ENCODE results near the gene PADI1. TPM values are rescaled to one million over a fixed set of nuclear protein-coding genes. Genes with fewer than 3 reads are reported as not detected.

PADI1 gene
- total RNA-seq, 6 experiments from 2014 or later, result 0.44 to 1.4 (median 0.92) TPM; not detected in 2

GRCh38 chr1:17163789-17164666 is 40.9 kb upstream of the PADI1 start:
- ATAC-seq (no peak), DNase-seq (no peak)
- Histone ChIP-seq H3K9me3 (no peaks in the 10 kb centered on the region), H3K27ac (no peak overlapping the region), H3K27me3 (no peaks in the 10 kb centered on the region), H3K36me3 (no peaks in the 10 kb centered on the region), H3K4me1 (no peaks in the 10 kb centered on the region), H3K4me3 (no peak overlapping the region)
- TF ChIP-seq POLR2A (IDR thresholded peaks at IDR 0.05), result no peak
- TF ChIP-seq CTCF (IDR thresholded peaks at IDR 0.05), result no peak
- 64% methylated on average over 8 of the region's 16 CpGs for WGBS (ENCODE audit: insufficient coverage, low coverage, low lambda C conversion rate, missing lambda C conversion rate)
- intact Hi-C loops (cut with DNase I), result no loop called here

GRCh38 chr1:17165823-17166222 is 39.1 kb upstream of the PADI1 start:
- Histone ChIP-seq H3K27ac (no peak overlapping the region), H3K4me1 (no peaks in the 10 kb centered on the region), H3K36me3 (no peaks in the 10 kb centered on the region), H3K27me3 (no peaks in the 10 kb centered on the region), H3K9me3 (no peaks in the 10 kb centered on the region), H3K4me3 (no peak overlapping the region)
- ATAC-seq, result no peak
- no peak for TF ChIP-seq POLR2A (IDR thresholded peaks at IDR 0.05)
- TF ChIP-seq CTCF (IDR thresholded peaks at IDR 0.05), result no peak
- WGBS (ENCODE audit: insufficient coverage, low coverage, low lambda C conversion rate, missing lambda C conversion rate), result 60% methylated on average over 1 of the region's 1 CpG
- intact Hi-C loops (cut with DNase I), result no loop called here
- DNase-seq, result no peak

DNA sequence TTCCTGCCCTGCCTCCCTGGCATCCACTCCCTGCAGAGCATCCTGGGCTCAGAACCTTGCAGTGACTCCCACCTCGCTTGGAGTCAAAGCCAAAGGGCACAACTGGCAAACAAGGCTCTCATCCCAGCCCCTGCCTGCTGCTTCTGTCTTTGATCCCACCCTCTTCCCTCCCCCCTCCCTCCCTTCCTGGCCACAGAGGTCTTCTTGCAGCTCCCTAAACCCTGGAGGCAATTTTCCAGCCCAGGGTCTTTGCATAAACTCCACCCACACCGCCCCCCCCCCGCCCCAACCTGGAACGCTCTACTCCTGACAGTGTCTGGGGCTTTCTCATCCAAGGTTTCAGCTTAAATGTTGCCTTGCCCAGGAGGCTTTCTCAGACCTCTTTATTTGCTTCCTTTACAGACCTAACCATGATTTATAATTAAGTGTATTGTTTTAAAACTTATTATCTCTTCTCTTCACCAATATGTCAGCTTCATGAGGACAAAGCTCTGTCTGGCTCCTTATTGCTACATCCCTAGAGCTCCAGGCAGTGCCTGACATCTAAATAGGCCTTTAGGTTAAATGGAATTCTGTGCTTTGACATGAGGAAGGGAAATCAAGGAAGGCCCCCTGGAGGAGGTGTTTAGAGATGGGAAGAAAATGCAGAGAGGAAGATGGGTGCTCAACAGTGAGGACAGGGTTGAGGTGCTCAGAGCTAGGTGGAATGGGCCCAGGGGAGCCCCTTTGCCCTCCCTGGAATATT is 37.7 kb upstream of the PADI1 start:
- no peaks in the 10 kb centered on the region for H3K9me3 ChIP-seq
- H3K4me3 ChIP-seq, result no peak overlapping the region
- H3K27me3 ChIP-seq, result no peaks in the 10 kb centered on the region
- no peak for ATAC-seq
- no peak overlapping the region for H3K27ac ChIP-seq
- no peak for TF ChIP-seq CTCF (IDR thresholded peaks at IDR 0.05)
- no peak for TF ChIP-seq POLR2A (IDR thresholded peaks at IDR 0.05)
- WGBS (ENCODE audit: insufficient coverage, low coverage, low lambda C conversion rate, missing lambda C conversion rate), result 21% methylated on average over 3 of the region's 4 CpGs
- H3K4me1 ChIP-seq, result no peaks in the 10 kb centered on the region
- DNase-seq, result no peak
- intact Hi-C loops (cut with DNase I), result no loop called here
- no peaks in the 10 kb centered on the region for H3K36me3 ChIP-seq

GRCh38 chr1:17167786-17168090 is 37.2 kb upstream of the PADI1 start:
- Histone ChIP-seq H3K4me1 (no peaks in the 10 kb centered on the region), H3K9me3 (no peaks in the 10 kb centered on the region), H3K36me3 (no peaks in the 10 kb centered on the region), H3K27ac (no peak overlapping the region), H3K27me3 (no peaks in the 10 kb centered on the region), H3K4me3 (no peak overlapping the region)
- 70% methylated on average over 2 of the region's 5 CpGs for WGBS (ENCODE audit: insufficient coverage, low coverage, low lambda C conversion rate, missing lambda C conversion rate)
- no peak for ATAC-seq
- TF ChIP-seq POLR2A (IDR thresholded peaks at IDR 0.05) (no peak), CTCF (IDR thresholded peaks at IDR 0.05) (no peak)
- intact Hi-C loops (cut with DNase I), result no loop called here
- DNase-seq, result no peak
